ENCODE measurements around the gene FRMD4A.
"Not testable (repeated sequence)": the region's sequence is repeated elsewhere in the genome, so short reads cannot be mapped to it uniquely, and the experiment has no call there.

Gene FRMD4A

DNA sequence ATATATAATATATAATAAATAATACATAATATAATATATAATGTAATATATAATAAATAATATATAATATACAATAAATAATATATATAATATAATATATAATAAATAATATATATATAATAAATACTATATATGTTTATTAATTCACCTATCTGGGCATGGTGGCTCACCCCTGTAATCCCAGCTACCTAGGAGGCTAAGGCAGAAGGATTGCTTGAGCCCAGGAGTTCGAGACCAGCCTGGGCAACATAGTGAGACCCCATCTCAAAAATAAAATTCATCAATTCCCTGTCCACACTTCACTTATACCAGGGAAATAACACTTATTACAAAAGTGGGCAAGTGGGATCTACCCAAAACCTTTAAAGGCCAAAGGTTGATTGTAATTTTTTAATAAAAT lies 462.9 kb downstream of the FRMD4A start:
- no peak overlapping the region for H3K4me3 ChIP-seq (ENCODE audit: low read length in 2 of 2)
- H3K9ac ChIP-seq (ENCODE audit: low read depth, low read length, poor library complexity), result no peak overlapping the region
- H2BK12ac ChIP-seq (ENCODE audit: low read length), result no peak overlapping the region
- no peak overlapping the region for H3K4ac ChIP-seq (ENCODE audit: low read length)
- H3K4me2 ChIP-seq (ENCODE audit: insufficient read depth, low read length, poor library complexity, severe bottlenecking), result no peak overlapping the region
- peaks cover 0 to 14% of the 10 kb centered on the region in 2 donors for H3K9me3 ChIP-seq (replicated peaks in 1 of 2; ENCODE audit: control insufficient read depth in 2 of 2, insufficient read depth in 1 of 2, low read depth in 1 of 2, low read length in 2 of 2)
- H2AK5ac ChIP-seq (ENCODE audit: low read depth, low read length), result no peak overlapping the region
- H2AFZ ChIP-seq (ENCODE audit: low read length), result no peak overlapping the region
- H3K36me3 ChIP-seq (replicated peaks in 1 of 2; ENCODE audit: control insufficient read depth in 2 of 2, insufficient read depth in 2 of 2, low read length in 2 of 2), result peaks cover 0 to 49% of the 10 kb centered on the region in 2 donors
- no peaks in the 10 kb centered on the region for H3K27me3 ChIP-seq (ENCODE audit: control insufficient read depth in 3 of 3, insufficient read depth in 3 of 3, low read depth in 1 of 3, low read length in 3 of 3)
- no peak overlapping the region for H3K23ac ChIP-seq (ENCODE audit: low read depth, low read length, poor library complexity)
- H3K79me1 ChIP-seq (ENCODE audit: low read depth, low read length), result peaks cover 9% of the 10 kb centered on the region
- DNase-seq (ENCODE audit: low spot score), result no peak
- H4K8ac ChIP-seq (ENCODE audit: low read depth, low read length), result no peak overlapping the region
- no CpG with 5 or more reads among the region's 1 CpG for WGBS, 2 donors (ENCODE audit: extremely low coverage in 2 of 2, insufficient read length in 2 of 2, insufficient replicate concordance in 1 of 2)
- no peak overlapping the region for H3K27ac ChIP-seq (replicated peaks; ENCODE audit: low read length)
- H3K4me1 ChIP-seq (ENCODE audit: control insufficient read depth in 2 of 2, insufficient read depth in 1 of 2, low read depth in 1 of 2, low read length in 2 of 2), result peaks cover 20 to 36% of the 10 kb centered on the region in 2 donors
- H3K14ac ChIP-seq (ENCODE audit: low read length), result no peak overlapping the region
- no peak overlapping the region for H2BK15ac ChIP-seq (ENCODE audit: low read length)
- H2BK120ac ChIP-seq (ENCODE audit: low read depth, low read length), result no peak overlapping the region
- H2BK5ac ChIP-seq (ENCODE audit: low read length), result no peak overlapping the region
- H3K18ac ChIP-seq (ENCODE audit: low read length), result no peak overlapping the region
- no peak overlapping the region for H4K91ac ChIP-seq (ENCODE audit: low read depth, low read length, poor library complexity)

DNA sequence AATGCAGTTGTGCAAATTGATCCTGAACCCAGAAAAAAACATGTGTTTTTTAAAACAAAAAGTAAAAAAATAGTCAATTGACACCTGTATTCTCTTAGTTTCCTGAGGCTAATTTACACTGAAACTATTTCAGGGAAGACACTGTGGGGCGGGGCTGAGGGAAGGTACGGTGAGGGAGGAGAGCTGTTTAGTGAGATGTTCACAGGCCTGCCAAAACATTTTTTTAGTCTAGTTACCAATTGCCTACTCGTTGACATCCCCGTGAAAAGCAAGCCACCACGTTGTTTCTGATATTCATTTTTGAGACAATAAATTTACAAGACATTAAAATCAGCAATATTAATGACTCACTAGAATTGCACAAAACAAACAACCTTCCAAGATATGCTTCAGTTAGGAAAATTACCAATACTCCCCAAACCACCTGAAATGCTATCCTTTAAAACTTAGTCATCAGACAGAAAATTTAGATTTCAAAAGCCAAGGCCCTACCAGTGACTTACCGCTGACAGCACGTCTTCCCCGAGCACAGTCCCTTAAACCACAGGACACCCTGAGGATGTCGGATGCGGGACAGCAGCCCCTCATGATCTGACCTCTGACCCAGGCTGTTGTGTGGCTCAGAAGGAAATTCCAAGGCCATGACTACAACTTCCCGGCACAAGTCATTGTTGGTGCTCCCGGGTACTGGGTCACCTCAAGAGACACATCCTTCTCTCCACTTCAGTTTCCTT lies 464.8 kb downstream of the FRMD4A start:
- no peak overlapping the region for H2BK120ac ChIP-seq (ENCODE audit: low read depth, low read length)
- no peak overlapping the region for H2BK12ac ChIP-seq (ENCODE audit: low read length)
- peaks cover 0 to 36% of the 10 kb centered on the region in 2 donors for H3K36me3 ChIP-seq (replicated peaks in 1 of 2; ENCODE audit: control insufficient read depth in 2 of 2, insufficient read depth in 2 of 2, low read length in 2 of 2)
- no peaks in the 10 kb centered on the region for H3K27me3 ChIP-seq (ENCODE audit: control insufficient read depth in 3 of 3, insufficient read depth in 3 of 3, low read depth in 1 of 3, low read length in 3 of 3)
- H3K4me3 ChIP-seq (ENCODE audit: low read length in 2 of 2), result no peak overlapping the region
- peaks cover 0 to 14% of the 10 kb centered on the region in 2 donors for H3K9me3 ChIP-seq (replicated peaks in 1 of 2; ENCODE audit: control insufficient read depth in 2 of 2, insufficient read depth in 1 of 2, low read depth in 1 of 2, low read length in 2 of 2)
- H3K23ac ChIP-seq (ENCODE audit: low read depth, low read length, poor library complexity), result no peak overlapping the region
- no peak overlapping the region for H3K18ac ChIP-seq (ENCODE audit: low read length)
- H4K8ac ChIP-seq (ENCODE audit: low read depth, low read length), result no peak overlapping the region
- H3K4me2 ChIP-seq (ENCODE audit: insufficient read depth, low read length, poor library complexity, severe bottlenecking), result no peak overlapping the region
- peaks cover 4% of the 10 kb centered on the region for H3K79me1 ChIP-seq (ENCODE audit: low read depth, low read length)
- H2AFZ ChIP-seq (ENCODE audit: low read length), result no peak overlapping the region
- no peak overlapping the region for H3K9ac ChIP-seq (ENCODE audit: low read depth, low read length, poor library complexity)
- H3K27ac ChIP-seq (replicated peaks; ENCODE audit: low read length), result no peak overlapping the region
- no peak overlapping the region for H4K91ac ChIP-seq (ENCODE audit: low read depth, low read length, poor library complexity)
- no peak overlapping the region for H3K4ac ChIP-seq (ENCODE audit: low read length)
- no peak overlapping the region for H3K14ac ChIP-seq (ENCODE audit: low read length)
- H2AK5ac ChIP-seq (ENCODE audit: low read depth, low read length), result no peak overlapping the region
- WGBS, 2 donors (ENCODE audit: extremely low coverage in 2 of 2, insufficient read length in 2 of 2, insufficient replicate concordance in 1 of 2), result no CpG with 5 or more reads among the region's 12 CpGs
- H3K4me1 ChIP-seq (ENCODE audit: control insufficient read depth in 2 of 2, insufficient read depth in 1 of 2, low read depth in 1 of 2, low read length in 2 of 2), result peaks cover 5 to 32% of the 10 kb centered on the region in 2 donors
- no peak overlapping the region for H2BK15ac ChIP-seq (ENCODE audit: low read length)
- no peak overlapping the region for H2BK5ac ChIP-seq (ENCODE audit: low read length)
- no peak for DNase-seq (ENCODE audit: low spot score)

DNA sequence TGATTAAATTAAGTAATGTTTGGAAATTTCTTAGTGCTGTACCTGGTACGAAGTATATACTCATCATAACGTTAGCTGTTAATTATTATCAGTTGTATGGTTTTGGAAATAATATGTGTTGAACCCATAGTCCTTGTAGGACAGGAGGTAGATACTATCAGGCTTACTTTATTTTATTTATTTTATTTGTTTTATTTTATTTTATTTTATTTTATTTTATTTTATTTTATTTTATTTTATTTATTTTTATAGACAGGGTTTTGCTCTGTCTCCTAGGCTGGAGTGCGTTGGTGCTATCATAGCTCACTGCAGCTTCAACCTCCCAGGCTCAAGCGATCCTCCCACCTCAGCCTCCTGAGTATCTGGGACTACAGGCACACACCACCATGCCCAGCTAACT lies 465.5 kb downstream of the FRMD4A start:
- not testable (repeated sequence) for H3K9ac ChIP-seq (ENCODE audit: low read depth, low read length, poor library complexity); H3K27ac ChIP-seq (replicated peaks; ENCODE audit: low read length); H2BK12ac ChIP-seq (ENCODE audit: low read length); H3K79me1 ChIP-seq (ENCODE audit: low read depth, low read length); H3K14ac ChIP-seq (ENCODE audit: low read length); DNase-seq (ENCODE audit: low spot score); H4K8ac ChIP-seq (ENCODE audit: low read depth, low read length); H3K18ac ChIP-seq (ENCODE audit: low read length); H2AFZ ChIP-seq (ENCODE audit: low read length); H3K4me3 ChIP-seq (ENCODE audit: low read length in 2 of 2); H3K4me2 ChIP-seq (ENCODE audit: insufficient read depth, low read length, poor library complexity, severe bottlenecking); H2BK15ac ChIP-seq (ENCODE audit: low read length); H3K27me3 ChIP-seq (ENCODE audit: control insufficient read depth in 3 of 3, insufficient read depth in 3 of 3, low read depth in 1 of 3, low read length in 3 of 3); H3K23ac ChIP-seq (ENCODE audit: low read depth, low read length, poor library complexity); H2BK5ac ChIP-seq (ENCODE audit: low read length); H3K4ac ChIP-seq (ENCODE audit: low read length); H2AK5ac ChIP-seq (ENCODE audit: low read depth, low read length); H2BK120ac ChIP-seq (ENCODE audit: low read depth, low read length); H4K91ac ChIP-seq (ENCODE audit: low read depth, low read length, poor library complexity)
- Histone ChIP-seq H3K36me3 (replicated peaks in 1 of 2; ENCODE audit: control insufficient read depth in 2 of 2, insufficient read depth in 2 of 2, low read length in 2 of 2) (peaks cover 0 to 33% of the 10 kb centered on the region in 2 donors), H3K4me1 (ENCODE audit: control insufficient read depth in 2 of 2, insufficient read depth in 1 of 2, low read depth in 1 of 2, low read length in 2 of 2) (peaks cover 3 to 27% of the 10 kb centered on the region in 2 donors), H3K9me3 (replicated peaks in 1 of 2; ENCODE audit: control insufficient read depth in 2 of 2, insufficient read depth in 1 of 2, low read depth in 1 of 2, low read length in 2 of 2) (peaks cover 0 to 14% of the 10 kb centered on the region in 2 donors)
- no CpG with 5 or more reads among the region's 4 CpGs for WGBS, 2 donors (ENCODE audit: extremely low coverage in 2 of 2, insufficient read length in 2 of 2, insufficient replicate concordance in 1 of 2)

DNA sequence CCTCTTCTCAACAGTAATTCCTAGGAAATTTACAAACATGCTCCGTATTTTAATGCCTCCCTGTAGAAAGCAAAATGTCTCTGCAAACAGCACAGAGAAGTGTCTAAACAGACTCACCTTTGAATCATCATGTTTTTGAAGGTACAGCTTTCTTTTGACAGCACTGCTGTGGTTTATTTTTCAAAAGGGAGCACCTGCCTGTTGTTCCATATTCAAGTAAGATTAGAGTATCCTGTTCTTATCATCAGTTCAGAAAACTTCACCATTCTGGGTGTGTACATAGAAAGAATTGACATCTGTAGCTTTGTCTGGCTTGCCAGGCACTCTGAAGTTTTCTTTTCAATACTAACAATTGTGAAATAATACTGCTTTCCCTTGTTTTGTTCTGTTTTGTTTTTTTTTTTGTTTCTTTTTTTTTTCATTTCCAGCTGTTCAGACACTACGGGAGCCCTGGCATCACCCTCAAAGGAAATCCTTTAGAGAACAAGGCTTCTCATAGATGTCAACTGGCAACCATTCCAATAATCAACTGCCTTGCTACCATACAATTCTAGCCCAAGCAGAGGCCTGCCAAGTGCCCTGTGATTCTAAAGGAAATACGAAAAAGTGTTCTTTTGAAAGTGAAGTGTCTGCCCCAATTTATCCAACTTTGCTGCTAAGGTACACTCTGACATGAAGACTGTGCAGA lies 468.0 kb downstream of the FRMD4A start:
- Histone ChIP-seq H2AK5ac (ENCODE audit: low read depth, low read length) (no peak overlapping the region), H3K18ac (ENCODE audit: low read length) (no peak overlapping the region), H2BK5ac (ENCODE audit: low read length) (no peak overlapping the region), H4K91ac (ENCODE audit: low read depth, low read length, poor library complexity) (no peak overlapping the region), H3K9me3 (replicated peaks in 1 of 2; ENCODE audit: control insufficient read depth in 2 of 2, insufficient read depth in 1 of 2, low read depth in 1 of 2, low read length in 2 of 2) (no peaks in the 10 kb centered on the region), H3K14ac (ENCODE audit: low read length) (no peak overlapping the region), H3K4me2 (ENCODE audit: insufficient read depth, low read length, poor library complexity, severe bottlenecking) (no peak overlapping the region), H2BK120ac (ENCODE audit: low read depth, low read length) (no peak overlapping the region), H3K36me3 (replicated peaks in 1 of 2; ENCODE audit: control insufficient read depth in 2 of 2, insufficient read depth in 2 of 2, low read length in 2 of 2) (peaks cover 0 to 19% of the 10 kb centered on the region in 2 donors), H3K23ac (ENCODE audit: low read depth, low read length, poor library complexity) (no peak overlapping the region), H3K79me1 (ENCODE audit: low read depth, low read length) (no peaks in the 10 kb centered on the region), H3K4me1 (ENCODE audit: control insufficient read depth in 2 of 2, insufficient read depth in 1 of 2, low read depth in 1 of 2, low read length in 2 of 2) (peaks cover 3 to 32% of the 10 kb centered on the region in 2 donors), H2BK15ac (ENCODE audit: low read length) (no peak overlapping the region), H3K4me3 (ENCODE audit: low read length in 2 of 2) (no peak overlapping the region), H2AFZ (ENCODE audit: low read length) (no peak overlapping the region), H3K27me3 (ENCODE audit: control insufficient read depth in 3 of 3, insufficient read depth in 3 of 3, low read depth in 1 of 3, low read length in 3 of 3) (no peaks in the 10 kb centered on the region), H3K9ac (ENCODE audit: low read depth, low read length, poor library complexity) (no peak overlapping the region), H4K8ac (ENCODE audit: low read depth, low read length) (no peak overlapping the region), H3K4ac (ENCODE audit: low read length) (no peak overlapping the region), H2BK12ac (ENCODE audit: low read length) (no peak overlapping the region), H3K27ac (replicated peaks; ENCODE audit: low read length) (no peak overlapping the region)
- no peak for DNase-seq (ENCODE audit: low spot score)
- WGBS, 2 donors (ENCODE audit: extremely low coverage in 2 of 2, insufficient read length in 2 of 2, insufficient replicate concordance in 1 of 2), result no CpG with 5 or more reads among the region's 3 CpGs

All from neuronal stem cell (in vitro differentiated cells).